PC-3 (cell line): ENCODE data around the gene CACNA1A. TPM values are rescaled to one million over a fixed set of nuclear protein-coding genes. Genes with fewer than 3 reads are reported as not detected.

Experiments
- ATAC-seq: fragments of 200-7000 bp; cut with Tn5 transposase; 2 replicates; pipeline ENCODE4 v1.9.1; 2020; ENCODE audit warnings: mild to moderate bottlenecking, moderate library complexity
- BruUV-seq: library from RNA; stranded (reverse); fragments of 400-500 nt; replicated peaks from 2 replicates; lab custom pipeline; 2021; lab: Mats Ljungman, UMichigan
- CTCF ChIA-PET: fragments of 300-600 bp; sonication (Branson Sonifier 250); formaldehyde crosslinking; loops from one replicate; lab custom pipeline; 2022; ENCODE audit warnings: antibody characterized with exemption; lab: Charles Lee
- POLR2A ChIA-PET: fragments of 300-600 bp; sonication (Branson Sonifier 250); formaldehyde crosslinking; loops from one replicate; lab custom pipeline; 2022; ENCODE audit warnings: antibody characterized with exemption; ENCODE audit not compliant: unreplicated experiment; lab: Charles Lee
- DNase-seq: peaks from one replicate; pipeline ENCODE4 v3.0.0-alpha.2; 2015
- H2AFZ ChIP-seq: fragments of 300-600 bp; sonication (generic); 2 replicates; pipeline ENCODE4 v1.6.0; 2016; ENCODE audit warnings: antibody characterized with exemption, low read length
- H3F3A ChIP-seq: fragments of 300-600 bp; sonication (generic); one replicate; pipeline ENCODE4 v1.6.0; 2017; ENCODE audit warnings: antibody characterized with exemption, low read length, control low read depth, mild to moderate bottlenecking; ENCODE audit not compliant: unreplicated experiment
- H3K27ac ChIP-seq: fragments of 300-600 bp; sonication (generic); 2 replicates; pipeline ENCODE4 v1.5.1; 2016; ENCODE audit warnings: mild to moderate bottlenecking, low read length
- H3K27me3 ChIP-seq: fragments of 300-600 bp; sonication (generic); 2 replicates; pipeline ENCODE4 v1.6.1; 2016; ENCODE audit warnings: low read length, mixed read lengths
- H3K36me3 ChIP-seq: fragments of 300-600 bp; sonication (generic); 2 replicates; pipeline ENCODE4 v1.6.1; 2016; ENCODE audit warnings: low read depth, mixed run types, low read length, mixed read lengths
- H3K4me1 ChIP-seq: fragments of 300-600 bp; sonication (generic); 2 replicates; pipeline ENCODE4 v1.5.1; 2016; ENCODE audit warnings: low read length; ENCODE audit not compliant: insufficient read depth
- H3K4me2 ChIP-seq: fragments of 300-600 bp; sonication (generic); 2 replicates; pipeline ENCODE4 v1.6.0; 2016; ENCODE audit warnings: low read length
- H3K4me3 ChIP-seq: fragments of 300-600 bp; sonication (generic); 2 replicates; pipeline ENCODE4 v1.5.1; 2016; ENCODE audit warnings: mild to moderate bottlenecking, low read length, mixed read lengths
- H3K79me2 ChIP-seq: fragments of 300-600 bp; sonication (generic); 2 replicates; pipeline ENCODE4 v1.6.1; 2017; ENCODE audit warnings: low read length, mixed read lengths
- H3K9ac ChIP-seq: fragments of 300-600 bp; sonication (generic); 2 replicates; pipeline ENCODE4 v1.6.0; 2016; ENCODE audit warnings: mild to moderate bottlenecking, low read length
- H3K9me2 ChIP-seq: fragments of 300-600 bp; sonication (generic); replicated peaks from 2 replicates; pipeline ENCODE4 v1.6.1; 2016; ENCODE audit warnings: mixed run types, low read length, mixed read lengths
- H3K9me3 ChIP-seq: fragments of 300-600 bp; sonication (generic); 2 replicates; pipeline ENCODE4 v1.6.1; 2016; ENCODE audit warnings: low read length, mixed read lengths
- H4K20me1 ChIP-seq: fragments of 300-600 bp; sonication (generic); 2 replicates; pipeline ENCODE4 v1.6.1; 2016; ENCODE audit warnings: low read length, mixed read lengths
- CTCF ChIP-seq: fragments of 300-600 bp; sonication (generic); conservative IDR thresholded peaks from 2 replicates; pipeline ENCODE4 v1.5.1; 2017; ENCODE audit warnings: antibody characterized with exemption, low read depth, mild to moderate bottlenecking, low read length
- EZH2 ChIP-seq: fragments of 300-600 bp; sonication (generic); IDR thresholded peaks from one replicate; pipeline ENCODE4 v1.6.1; 2017; ENCODE audit warnings: antibody characterized with exemption, mild to moderate bottlenecking, low read length; ENCODE audit not compliant: unreplicated experiment
- EZH2phosphoT487 ChIP-seq: fragments of 300-600 bp; sonication (generic); IDR thresholded peaks from 2 replicates; pipeline ENCODE4 v1.6.1; 2018; ENCODE audit warnings: mild to moderate bottlenecking, antibody characterized with exemption, low read length, borderline replicate concordance
- intact Hi-C: fragments of 100-400 bp; cut with micrococcal nuclease; formaldehyde crosslinking; loops from 2 replicates; pipeline ENCODE4 v1.9.0; 2023
- total RNA-seq: library from RNA; depleted of rRNA; stranded (reverse); fragments of >200 nt; gene quantifications from 2 replicates; pipeline ENCODE4 v1.2.3, GENCODE V29; 2014

CACNA1A gene
- total RNA-seq, 1 experiment from 2014 or later, result 0.62 TPM

GRCh38 chr19:13301627-13302334, 204.5 kb downstream of the CACNA1A start:
- BruUV-seq, result no TSS peak
- Histone ChIP-seq H3K27ac (no peak overlapping the region), H3K4me1 (no peaks in the 10 kb centered on the region), H3K9ac (no peak overlapping the region), H3K9me2 (no peaks in the 10 kb centered on the region), H3K36me3 (no peaks in the 10 kb centered on the region), H3K4me3 (no peak overlapping the region), H3K9me3 (no peaks in the 10 kb centered on the region), H3K27me3 (peaks cover 47% of the 10 kb centered on the region), H3K4me2 (no peak overlapping the region), H4K20me1 (no peaks in the 10 kb centered on the region), H3F3A (no peaks in the 10 kb centered on the region), H3K79me2 (no peaks in the 10 kb centered on the region), H2AFZ (no peak overlapping the region)
- DNase-seq (no peak), ATAC-seq (no peak)
- ChIA-PET POLR2A (no interaction called here), CTCF (no interaction called here)
- TF ChIP-seq EZH2, result no peak
- TF ChIP-seq CTCF, result no peak
- TF ChIP-seq EZH2phosphoT487, result no peak
- intact Hi-C loops, result no loop called here

DNA sequence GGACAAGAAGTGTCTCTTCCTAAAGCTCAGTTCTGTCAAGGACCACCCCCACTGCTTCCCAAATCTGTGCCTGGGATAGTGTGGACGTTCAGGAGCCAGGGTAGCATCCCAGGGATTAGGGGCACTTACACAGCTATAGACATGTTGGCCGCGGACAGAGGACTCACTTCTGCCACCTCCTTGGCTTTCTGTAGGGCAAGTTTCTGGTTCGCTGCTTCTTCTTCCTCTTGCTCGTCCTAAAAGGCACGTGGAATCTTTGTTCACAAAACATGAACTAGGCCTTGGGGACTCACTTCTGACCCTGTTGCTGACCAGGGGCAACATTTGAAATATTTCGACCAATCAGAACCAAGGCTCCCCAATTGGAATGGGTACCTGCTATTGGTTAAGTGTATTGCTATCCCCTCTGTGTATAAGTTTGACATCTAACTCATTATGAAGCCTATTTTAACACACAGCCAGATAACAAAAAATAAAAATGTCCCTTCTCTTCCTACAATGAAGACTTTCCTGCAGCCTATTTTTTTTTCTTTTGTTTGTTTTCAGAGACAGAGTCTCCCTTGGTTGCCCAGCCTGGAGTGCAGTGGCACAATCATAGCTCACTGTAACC, 205.8 kb downstream of the CACNA1A start:
- peaks cover 36% of the 10 kb centered on the region for H3K27me3 ChIP-seq
- POLR2A ChIA-PET, result no interaction called here

More for the DNA sequence above, 205.8 kb downstream of the CACNA1A start:
- H3K4me3 ChIP-seq, result no peak overlapping the region
- BruUV-seq, result no TSS peak
- no peaks in the 10 kb centered on the region for H3K79me2 ChIP-seq
- DNase-seq, result no peak
- H3K4me1 ChIP-seq, result no peaks in the 10 kb centered on the region
- no peak overlapping the region for H3K4me2 ChIP-seq
- H3K9me3 ChIP-seq, result no peaks in the 10 kb centered on the region
- intact Hi-C loops, result no loop called here
- no peak overlapping the region for H3K9ac ChIP-seq
- CTCF ChIA-PET, result no interaction called here
- TF ChIP-seq CTCF (no peak), EZH2phosphoT487 (no peak), EZH2 (no peak)
- no peaks in the 10 kb centered on the region for H4K20me1 ChIP-seq
- H3K9me2 ChIP-seq, result no peaks in the 10 kb centered on the region
- H3K36me3 ChIP-seq, result no peaks in the 10 kb centered on the region
- no peaks in the 10 kb centered on the region for H3F3A ChIP-seq
- ATAC-seq, result no peak
- no peak overlapping the region for H3K27ac ChIP-seq
- no peak overlapping the region for H2AFZ ChIP-seq
